HG03103 (cell line): Measurements from ENCODE around the gene SLC7A8.
"Not testable (repeated sequence)": the region's sequence is repeated elsewhere in the genome, so short reads cannot be mapped to it uniquely, and the experiment has no call there.

ENCODE experiments used
- ATAC-seq: cut with Tn5 transposase; IDR thresholded peaks from one replicate; pipeline ENCODE4 v1.9.1; 2021; ENCODE audit warnings: low read depth; ENCODE audit not compliant: unreplicated experiment

SLC7A8 gene

GRCh38 chr14:23183479-23183878 lies at the start of gene SLC7A8:
Gene SLC7A8, minus strand, starts transcription at chr14:23183660. Its CDS starts 746 bp downstream, at chr14:23182914.
- ATAC-seq = no peak

- ATAC-seq = not testable (repeated sequence)
Measured at GRCh38 chr14:23232241-23232808, 48.9 kb upstream of the SLC7A8 start.

GRCh38 chr14:23228812-23229211 lies 45.4 kb upstream of the SLC7A8 start:
- ATAC-seq = no peak

- ATAC-seq = no peak
Measured at GRCh38 chr14:23227566-23227965, 44.1 kb upstream of the SLC7A8 start.

- ATAC-seq = not testable (repeated sequence)
Measured at GRCh38 chr14:23224958-23225357, 41.5 kb upstream of the SLC7A8 start.

GRCh38 chr14:23219075-23219474 lies 35.6 kb upstream of the SLC7A8 start:
- no peak for ATAC-seq

GRCh38 chr14:23217032-23218020 lies 33.9 kb upstream of the SLC7A8 start:
- no peak for ATAC-seq

- ATAC-seq = no peak
Measured at GRCh38 chr14:23215421-23215820, 32.0 kb upstream of the SLC7A8 start.

GRCh38 chr14:23209651-23210423 lies 26.4 kb upstream of the SLC7A8 start:
- no peak for ATAC-seq

- ATAC-seq = no peak
Measured at GRCh38 chr14:23208324-23208723, 24.9 kb upstream of the SLC7A8 start.

GRCh38 chr14:23207146-23207540 lies 23.7 kb upstream of the SLC7A8 start:
- no peak for ATAC-seq

GRCh38 chr14:23206422-23207145 lies 23.1 kb upstream of the SLC7A8 start:
- ATAC-seq = no peak

- ATAC-seq = no peak
Measured at GRCh38 chr14:23202001-23202400, 18.5 kb upstream of the SLC7A8 start.

GRCh38 chr14:23199141-23199540 lies 15.7 kb upstream of the SLC7A8 start:
- not testable (repeated sequence) for ATAC-seq

- not testable (repeated sequence) for ATAC-seq
Measured at GRCh38 chr14:23196487-23196886, 13.0 kb upstream of the SLC7A8 start.

GRCh38 chr14:23195552-23196101 lies 12.2 kb upstream of the SLC7A8 start:
- ATAC-seq = no peak

GRCh38 chr14:23193432-23193831 lies 10.0 kb upstream of the SLC7A8 start:
- ATAC-seq = no peak

GRCh38 chr14:23187925-23188324 lies 4.5 kb upstream of the SLC7A8 start:
- no peak for ATAC-seq

GRCh38 chr14:23186913-23187654 lies 3.6 kb upstream of the SLC7A8 start:
- ATAC-seq = no peak
